ENCODE data around the gene BCAS4.

DNA sequence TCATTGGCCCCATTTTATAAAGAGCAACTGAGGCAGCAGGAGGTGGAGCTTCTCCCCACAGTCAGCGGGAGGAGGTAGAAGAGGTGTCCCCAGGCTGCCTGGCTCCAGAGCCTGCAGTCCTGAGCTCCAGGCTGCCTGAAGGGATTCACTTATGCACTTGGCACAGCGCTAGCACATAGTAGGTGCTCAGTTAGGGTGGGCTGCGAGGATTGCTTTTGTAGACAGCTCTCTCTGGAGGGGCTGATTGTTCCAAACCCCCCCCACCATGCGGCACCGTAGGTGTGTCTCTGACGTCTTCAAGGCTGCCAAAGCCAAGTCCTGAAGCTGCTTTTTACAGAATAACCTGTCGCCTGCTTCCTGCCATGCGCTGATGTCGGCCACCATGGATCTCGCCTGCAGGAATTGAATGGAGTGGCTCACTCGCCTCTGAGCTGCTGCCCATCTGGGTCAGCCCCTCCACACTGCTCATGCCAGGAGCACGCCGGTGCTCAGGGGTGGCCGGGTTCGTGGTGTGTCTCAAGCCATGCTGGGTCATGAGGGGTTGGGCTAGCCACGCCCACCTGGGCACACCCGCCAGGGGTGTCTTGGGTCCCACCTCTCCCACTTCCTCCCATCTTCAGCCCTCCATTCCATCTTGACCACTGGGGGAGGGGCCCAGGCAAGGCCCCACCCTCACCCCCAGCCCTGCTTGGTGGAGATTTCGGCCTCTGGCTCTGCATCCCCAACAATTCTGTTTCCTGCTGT is 59.8 kb downstream of the BCAS4 start:
- TF ChIP-seq, protein P1, sequence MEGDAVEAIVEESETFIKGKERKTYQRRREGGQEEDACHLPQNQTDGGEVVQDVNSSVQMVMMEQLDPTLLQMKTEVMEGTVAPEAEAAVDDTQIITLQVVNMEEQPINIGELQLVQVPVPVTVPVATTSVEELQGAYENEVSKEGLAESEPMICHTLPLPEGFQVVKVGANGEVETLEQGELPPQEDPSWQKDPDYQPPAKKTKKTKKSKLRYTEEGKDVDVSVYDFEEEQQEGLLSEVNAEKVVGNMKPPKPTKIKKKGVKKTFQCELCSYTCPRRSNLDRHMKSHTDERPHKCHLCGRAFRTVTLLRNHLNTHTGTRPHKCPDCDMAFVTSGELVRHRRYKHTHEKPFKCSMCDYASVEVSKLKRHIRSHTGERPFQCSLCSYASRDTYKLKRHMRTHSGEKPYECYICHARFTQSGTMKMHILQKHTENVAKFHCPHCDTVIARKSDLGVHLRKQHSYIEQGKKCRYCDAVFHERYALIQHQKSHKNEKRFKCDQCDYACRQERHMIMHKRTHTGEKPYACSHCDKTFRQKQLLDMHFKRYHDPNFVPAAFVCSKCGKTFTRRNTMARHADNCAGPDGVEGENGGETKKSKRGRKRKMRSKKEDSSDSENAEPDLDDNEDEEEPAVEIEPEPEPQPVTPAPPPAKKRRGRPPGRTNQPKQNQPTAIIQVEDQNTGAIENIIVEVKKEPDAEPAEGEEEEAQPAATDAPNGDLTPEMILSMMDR (IDR thresholded peaks at IDR 0.05): no peak
- TF ChIP-seq, protein P2, sequence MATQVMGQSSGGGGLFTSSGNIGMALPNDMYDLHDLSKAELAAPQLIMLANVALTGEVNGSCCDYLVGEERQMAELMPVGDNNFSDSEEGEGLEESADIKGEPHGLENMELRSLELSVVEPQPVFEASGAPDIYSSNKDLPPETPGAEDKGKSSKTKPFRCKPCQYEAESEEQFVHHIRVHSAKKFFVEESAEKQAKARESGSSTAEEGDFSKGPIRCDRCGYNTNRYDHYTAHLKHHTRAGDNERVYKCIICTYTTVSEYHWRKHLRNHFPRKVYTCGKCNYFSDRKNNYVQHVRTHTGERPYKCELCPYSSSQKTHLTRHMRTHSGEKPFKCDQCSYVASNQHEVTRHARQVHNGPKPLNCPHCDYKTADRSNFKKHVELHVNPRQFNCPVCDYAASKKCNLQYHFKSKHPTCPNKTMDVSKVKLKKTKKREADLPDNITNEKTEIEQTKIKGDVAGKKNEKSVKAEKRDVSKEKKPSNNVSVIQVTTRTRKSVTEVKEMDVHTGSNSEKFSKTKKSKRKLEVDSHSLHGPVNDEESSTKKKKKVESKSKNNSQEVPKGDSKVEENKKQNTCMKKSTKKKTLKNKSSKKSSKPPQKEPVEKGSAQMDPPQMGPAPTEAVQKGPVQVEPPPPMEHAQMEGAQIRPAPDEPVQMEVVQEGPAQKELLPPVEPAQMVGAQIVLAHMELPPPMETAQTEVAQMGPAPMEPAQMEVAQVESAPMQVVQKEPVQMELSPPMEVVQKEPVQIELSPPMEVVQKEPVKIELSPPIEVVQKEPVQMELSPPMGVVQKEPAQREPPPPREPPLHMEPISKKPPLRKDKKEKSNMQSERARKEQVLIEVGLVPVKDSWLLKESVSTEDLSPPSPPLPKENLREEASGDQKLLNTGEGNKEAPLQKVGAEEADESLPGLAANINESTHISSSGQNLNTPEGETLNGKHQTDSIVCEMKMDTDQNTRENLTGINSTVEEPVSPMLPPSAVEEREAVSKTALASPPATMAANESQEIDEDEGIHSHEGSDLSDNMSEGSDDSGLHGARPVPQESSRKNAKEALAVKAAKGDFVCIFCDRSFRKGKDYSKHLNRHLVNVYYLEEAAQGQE (IDR thresholded peaks at IDR 0.05; ENCODE audit: insufficient read depth in 1 of 2, low read depth in 2 of 2, low read length in 1 of 2): no peak

Measured in Panc1 (cell line).